Effector memory CD4-positive, alpha-beta T cell (primary cell): ENCODE measurements around the gene NDUFS2.
A peak's percentile ranks its signal among the peaks of the same experiment; 100 is the strongest.
"Not testable (repeated sequence)": the region's sequence is repeated elsewhere in the genome, so short reads cannot be mapped to it uniquely, and the experiment has no call there.

Experiments used
- DNase-seq, 3 donors: peaks; one replicate each; pipeline ENCODE4 v3.0.0-alpha.2; 2020
- H3K27ac ChIP-seq: 2 replicates; pipeline ENCODE4 v1.7.0; 2013; ENCODE audit warnings: mild to moderate bottlenecking, low read length, moderate library complexity; ENCODE audit not compliant: insufficient read depth, poor library complexity, severe bottlenecking
- H3K27me3 ChIP-seq: replicated peaks from 2 replicates; pipeline ENCODE4 v1.7.0; 2013; ENCODE audit warnings: mild to moderate bottlenecking, low read length; ENCODE audit not compliant: insufficient read depth, control insufficient read depth, poor library complexity, severe bottlenecking
- H3K36me3 ChIP-seq: 2 replicates; pipeline ENCODE4 v1.7.0; 2013; ENCODE audit warnings: mild to moderate bottlenecking, low read length, moderate library complexity; ENCODE audit not compliant: control insufficient read depth, insufficient read depth
- H3K4me1 ChIP-seq: 2 replicates; pipeline ENCODE4 v1.7.0; 2013; ENCODE audit warnings: low read length, mild to moderate bottlenecking; ENCODE audit not compliant: control insufficient read depth, insufficient read depth, poor library complexity, severe bottlenecking
- H3K4me3 ChIP-seq: 2 replicates; pipeline ENCODE4 v1.7.0; 2013; ENCODE audit warnings: low read length, low read depth, mild to moderate bottlenecking; ENCODE audit not compliant: insufficient read depth, poor library complexity, severe bottlenecking
- H3K9me3 ChIP-seq: 2 replicates; pipeline ENCODE4 v1.7.0; 2013; ENCODE audit warnings: mild to moderate bottlenecking, low read length, moderate library complexity; ENCODE audit not compliant: control insufficient read depth

Gene NDUFS2

DNA sequence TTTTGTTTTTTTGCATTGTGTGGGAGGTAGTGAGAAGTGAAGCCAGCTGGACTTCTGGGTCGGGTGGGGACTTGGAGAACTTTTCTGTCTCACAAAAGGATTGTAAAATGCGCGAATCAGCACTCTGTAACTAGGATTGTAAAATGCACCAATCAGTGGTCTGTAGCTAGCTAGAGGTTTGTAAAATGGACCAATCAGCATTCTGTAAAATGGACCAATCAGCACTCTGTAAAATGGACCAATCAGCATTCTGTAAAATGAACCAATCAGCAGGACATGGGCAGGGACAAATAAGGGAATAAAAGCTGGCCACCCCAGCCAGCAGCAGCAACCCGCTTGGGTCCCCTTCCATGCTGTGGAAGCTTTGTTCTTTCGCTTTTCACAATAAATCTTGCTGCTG is 47.9 kb downstream of the NDUFS2 start:
- not testable (repeated sequence) for H3K4me1 ChIP-seq, H3K4me3 ChIP-seq, H3K27me3 ChIP-seq, H3K9me3 ChIP-seq, DNase-seq, H3K27ac ChIP-seq, H3K36me3 ChIP-seq

DNA sequence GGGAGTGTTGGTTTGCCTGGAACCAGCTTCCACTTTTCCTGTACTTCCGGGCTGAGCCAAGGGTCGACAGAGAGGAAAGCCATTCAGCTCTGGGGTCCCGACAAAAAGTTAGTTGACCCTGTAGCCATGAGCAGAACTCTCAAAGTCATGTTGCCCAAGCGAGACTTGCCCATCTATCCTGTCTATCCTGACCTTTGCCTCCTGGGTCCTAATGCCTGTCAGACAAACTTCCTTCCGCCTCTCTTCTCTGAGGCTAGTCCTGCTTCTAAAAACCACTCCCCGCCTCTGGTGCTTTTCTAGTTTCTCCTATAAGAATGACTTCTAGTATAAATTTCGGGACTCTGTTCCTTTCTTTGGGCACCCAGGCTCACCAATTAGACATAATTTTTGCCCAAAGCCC is 48.7 kb downstream of the NDUFS2 start:
- Histone ChIP-seq H3K4me1 (no peaks in the 10 kb centered on the region), H3K36me3 (no peaks in the 10 kb centered on the region), H3K27ac (no peak overlapping the region), H3K9me3 (no peaks in the 10 kb centered on the region), H3K4me3 (no peak overlapping the region), H3K27me3 (no peaks in the 10 kb centered on the region)
- no peak for DNase-seq

- Histone ChIP-seq H3K4me1 (no peaks in the 10 kb centered on the region), H3K27me3 (no peaks in the 10 kb centered on the region), H3K36me3 (no peaks in the 10 kb centered on the region), H3K27ac (no peak overlapping the region), H3K4me3 (no peak overlapping the region), H3K9me3 (no peaks in the 10 kb centered on the region)
- no peak for DNase-seq
Observed at GRCh38 chr1:161251579-161251978, 49.4 kb downstream of the NDUFS2 start.

GRCh38 chr1:161255302-161255701 is 53.1 kb downstream of the NDUFS2 start:
- not testable (repeated sequence) for H3K4me1 ChIP-seq, H3K27ac ChIP-seq, H3K4me3 ChIP-seq, DNase-seq, H3K9me3 ChIP-seq, H3K36me3 ChIP-seq
- peaks cover 16% of the 10 kb centered on the region for H3K27me3 ChIP-seq

DNA sequence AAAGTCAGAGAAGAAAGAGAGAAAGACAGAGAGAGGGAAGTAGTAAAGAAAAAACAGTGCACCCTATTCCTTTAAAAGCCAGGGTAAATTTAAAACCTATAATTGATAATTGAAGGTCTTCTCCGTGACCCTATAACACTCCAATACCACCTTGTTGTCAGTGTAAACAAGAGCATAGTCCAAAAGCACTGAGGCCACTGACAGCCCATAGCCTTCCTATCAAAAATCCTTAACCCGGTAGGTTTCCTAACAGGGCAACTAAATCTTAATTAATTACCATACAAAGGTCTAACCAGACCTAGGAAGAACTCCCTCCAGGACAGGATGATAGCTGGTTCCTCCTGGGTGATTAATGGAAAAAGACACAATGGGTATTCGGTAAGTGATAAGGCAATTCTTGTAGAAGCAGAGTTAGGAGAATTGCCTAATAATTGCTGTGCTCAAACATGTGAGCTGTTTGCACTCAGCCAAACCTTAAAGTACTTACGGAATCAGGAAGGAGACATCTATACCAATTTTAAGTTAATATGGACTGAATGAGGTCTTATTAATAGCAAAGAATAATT is 53.9 kb downstream of the NDUFS2 start:
- H3K36me3 ChIP-seq, H3K4me1 ChIP-seq, H3K4me3 ChIP-seq, H3K27ac ChIP-seq, H3K9me3 ChIP-seq, DNase-seq: not testable (repeated sequence)
- H3K27me3 ChIP-seq, result peaks cover 18% of the 10 kb centered on the region

DNA sequence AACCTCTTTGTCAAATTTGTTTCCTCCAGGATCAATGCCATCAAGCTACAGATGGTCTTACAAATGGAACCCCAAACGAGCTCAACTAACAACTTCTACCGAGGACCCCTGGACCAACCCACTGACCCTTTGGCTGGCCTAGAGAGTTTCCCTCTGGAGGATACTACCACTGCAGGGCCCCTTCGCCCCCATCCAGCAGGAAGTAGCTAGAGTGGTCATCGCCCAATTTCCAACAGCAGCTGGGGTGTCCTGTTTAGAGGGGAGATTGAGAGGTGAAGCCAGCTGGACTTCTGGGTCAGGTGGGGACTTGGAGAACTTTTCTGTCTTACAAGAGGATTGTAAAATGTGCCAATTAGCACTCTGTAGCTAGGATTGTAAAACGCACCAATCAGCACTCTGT is 54.9 kb downstream of the NDUFS2 start:
- H3K4me3 ChIP-seq, H3K27ac ChIP-seq, H3K9me3 ChIP-seq, DNase-seq, H3K4me1 ChIP-seq, H3K36me3 ChIP-seq: not testable (repeated sequence)
- H3K27me3 ChIP-seq, result peaks cover 18% of the 10 kb centered on the region

GRCh38 chr1:161258439-161259344 is 56.5 kb downstream of the NDUFS2 start, which contains the start of gene PCP4L1:
Gene PCP4L1 (plus strand): TSS chr1:161258745. CDS start chr1:161258975, 230 bp downstream.
- Histone ChIP-seq H3K36me3 (no peaks in the 10 kb centered on the region), H3K4me1 (peaks cover 9% of the 10 kb centered on the region), H3K27ac (no peak within 1 kb of the TSS), H3K27me3 (peaks cover 18% of the 10 kb centered on the region), H3K9me3 (no peaks in the 10 kb centered on the region), H3K4me3 (peak within 1 kb of the TSS; percentile 41)
- DNase-seq, result no peak

DNA sequence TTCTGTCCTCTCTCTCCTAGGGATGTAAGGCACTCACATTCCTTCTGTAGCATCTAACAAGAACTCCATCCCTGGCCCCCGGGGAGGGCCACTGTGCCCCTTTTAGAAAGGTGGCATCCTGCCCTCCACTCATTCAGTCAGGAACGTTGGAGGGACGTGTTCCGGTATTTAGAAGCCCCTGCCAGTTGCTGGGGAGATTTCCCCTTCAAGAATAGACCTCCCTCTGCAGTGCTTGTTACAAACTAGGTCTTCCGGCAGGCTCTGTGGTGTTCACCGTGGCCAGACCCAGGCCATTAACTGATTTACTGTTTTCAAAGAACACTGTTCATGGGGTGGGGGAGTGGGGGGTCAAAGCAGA is 57.2 kb downstream of the NDUFS2 start:
- peaks cover 9% of the 10 kb centered on the region for H3K4me1 ChIP-seq
- no peak overlapping the region for H3K4me3 ChIP-seq
- no peak for DNase-seq
- no peaks in the 10 kb centered on the region for H3K36me3 ChIP-seq
- H3K27ac ChIP-seq, result no peak overlapping the region
- no peaks in the 10 kb centered on the region for H3K9me3 ChIP-seq
- peaks cover 18% of the 10 kb centered on the region for H3K27me3 ChIP-seq

DNA sequence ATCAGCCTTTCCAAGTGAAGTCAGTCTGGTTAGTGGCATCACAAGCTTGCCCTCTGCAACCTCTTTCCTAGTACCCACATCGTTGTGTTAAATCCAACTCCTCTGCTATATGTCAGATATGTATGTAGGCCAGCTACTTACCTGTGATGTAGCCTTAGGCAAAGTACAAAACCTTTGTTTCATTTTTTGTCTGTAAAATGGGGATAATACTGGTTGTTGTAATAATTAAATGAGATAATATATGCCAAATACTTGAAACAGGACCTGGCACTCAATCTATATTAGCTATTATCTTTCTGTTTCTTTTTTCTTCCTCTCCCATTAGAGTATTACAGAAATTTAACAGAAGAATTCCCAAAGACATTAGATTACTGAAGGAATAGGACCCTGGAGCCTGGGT is 57.6 kb downstream of the NDUFS2 start:
- Histone ChIP-seq H3K9me3 (no peaks in the 10 kb centered on the region), H3K27me3 (peaks cover 18% of the 10 kb centered on the region), H3K4me1 (peaks cover 9% of the 10 kb centered on the region), H3K36me3 (no peaks in the 10 kb centered on the region), H3K27ac (no peak overlapping the region), H3K4me3 (no peak overlapping the region)
- no peak for DNase-seq
